NB4 (cell line): ENCODE results near the gene COA8.

ENCODE experiments used
- CTCF ChIP-seq: IDR thresholded peaks from one replicate; pipeline ENCODE4 v1.5.1; 2012; ENCODE audit warnings: low read depth, low read length
- MYC ChIP-seq: IDR thresholded peaks from 2 replicates; pipeline ENCODE4 v1.6.1; 2011; ENCODE audit warnings: low read depth, low read length
- POLR2A ChIP-seq: IDR thresholded peaks from 2 replicates; pipeline ENCODE4 v1.6.1; 2011; ENCODE audit warnings: mild to moderate bottlenecking; ENCODE audit not compliant: insufficient read length; ENCODE audit errors: extremely low read depth
- TF ChIP-seq, protein P1 (sequence below): IDR thresholded peaks from 2 replicates; pipeline ENCODE4 v1.6.1; 2011; ENCODE audit warnings: low read depth, low read length

GRCh38 chr14:103530831-103531230, 31.9 kb upstream of the COA8 start:
- no peak for TF ChIP-seq CTCF
- no peak for TF ChIP-seq POLR2A
- TF ChIP-seq, protein P1, sequence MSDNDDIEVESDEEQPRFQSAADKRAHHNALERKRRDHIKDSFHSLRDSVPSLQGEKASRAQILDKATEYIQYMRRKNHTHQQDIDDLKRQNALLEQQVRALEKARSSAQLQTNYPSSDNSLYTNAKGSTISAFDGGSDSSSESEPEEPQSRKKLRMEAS = no peak
- no peak for TF ChIP-seq MYC
